GM19397 (cell line): Measurements from ENCODE around the gene TYW3.

Source experiments
- ATAC-seq: cut with Tn5 transposase; IDR thresholded peaks from one replicate; pipeline ENCODE4 v1.9.1; 2021; ENCODE audit warnings: mild to moderate bottlenecking, moderate library complexity; ENCODE audit not compliant: unreplicated experiment

Gene TYW3

GRCh38 chr1:74732960-74733603, at the start of gene TYW3, which contains the start of gene CRYZ:
TYW3 (plus strand) TSS chr1:74733152; CDS start chr1:74733245, 93 bp downstream.
CRYZ (minus strand) TSS chr1:74733050; CDS start chr1:74724821, 8,229 bp downstream.
- ATAC-seq: peak; percentile 72

GRCh38 chr1:74683656-74684055, 49.3 kb upstream of the TYW3 start:
- ATAC-seq: no peak

GRCh38 chr1:74684301-74684700, 48.7 kb upstream of the TYW3 start:
- no peak for ATAC-seq

- ATAC-seq: no peak
Measured at GRCh38 chr1:74686928-74687327, 46.0 kb upstream of the TYW3 start.

GRCh38 chr1:74689621-74690363, 43.2 kb upstream of the TYW3 start:
- ATAC-seq: peak; percentile 80

- ATAC-seq: no peak
Measured at GRCh38 chr1:74690364-74690696, 42.6 kb upstream of the TYW3 start.

GRCh38 chr1:74690909-74691308, 42.0 kb upstream of the TYW3 start:
- ATAC-seq: no peak

- no peak for ATAC-seq
Measured at GRCh38 chr1:74693473-74693872, 39.5 kb upstream of the TYW3 start.

GRCh38 chr1:74697832-74698231, 35.1 kb upstream of the TYW3 start:
- no peak for ATAC-seq

- no peak for ATAC-seq
Measured at GRCh38 chr1:74699331-74699730, 33.6 kb upstream of the TYW3 start.

GRCh38 chr1:74703386-74704182, 29.4 kb upstream of the TYW3 start:
- no peak for ATAC-seq

GRCh38 chr1:74712881-74713280, 20.1 kb upstream of the TYW3 start:
- ATAC-seq: no peak

GRCh38 chr1:74713849-74714248, 19.1 kb upstream of the TYW3 start:
- ATAC-seq: no peak

GRCh38 chr1:74714429-74715235, 18.3 kb upstream of the TYW3 start:
- ATAC-seq: no peak

- no peak for ATAC-seq
Measured at GRCh38 chr1:74715236-74715502, 17.8 kb upstream of the TYW3 start.

- no peak for ATAC-seq
Measured at GRCh38 chr1:74715806-74716205, 17.1 kb upstream of the TYW3 start.

GRCh38 chr1:74716822-74717221, 16.1 kb upstream of the TYW3 start:
- ATAC-seq: no peak

- ATAC-seq: no peak
Measured at GRCh38 chr1:74717626-74718025, 15.3 kb upstream of the TYW3 start.

GRCh38 chr1:74726063-74726462, 6.9 kb upstream of the TYW3 start:
- no peak for ATAC-seq

- ATAC-seq: no peak
Measured at GRCh38 chr1:74728736-74729135, 4.2 kb upstream of the TYW3 start.
